MCF 10A (cell line): Measurements from ENCODE around the gene TMEM132D. TPM values are rescaled to one million over a fixed set of nuclear protein-coding genes. Genes with fewer than 3 reads are reported as not detected.

Experiments used
- BruUV-seq: library from RNA; stranded (reverse); fragments of 400-500 nt; replicated peaks from 2 replicates; lab custom pipeline; 2021; lab: Mats Ljungman, UMichigan
- CTCF ChIA-PET: fragments of 300-600 bp; sonication (Branson Sonifier 250); formaldehyde crosslinking; extraction: SDS; loops from one replicate; lab custom pipeline; 2021; ENCODE audit warnings: antibody characterized with exemption, inconsistent platforms; lab: Yijun Ruan, JAX
- POLR2A ChIA-PET: fragments of 300-600, 350-650 bp; sonication (Branson Sonifier 250); formaldehyde crosslinking; extraction: SDS; loops from one replicate; lab custom pipeline; 2020; ENCODE audit warnings: antibody characterized with exemption, inconsistent platforms; lab: Yijun Ruan, JAX
- DNase-seq: peaks from one replicate; pipeline ENCODE4 v3.0.0-alpha.2; 2018; ENCODE audit not compliant: unreplicated experiment
- H3K27ac Mint-ChIP-seq: one replicate; pipeline ENCODE4 v1.8.0; 2022; ENCODE audit warnings: mild to moderate bottlenecking, low read depth, mixed read lengths; ENCODE audit not compliant: unreplicated experiment
- H3K27me3 Mint-ChIP-seq: one replicate; pipeline ENCODE4 v1.8.0; 2022; ENCODE audit warnings: mixed read lengths; ENCODE audit not compliant: insufficient read depth, unreplicated experiment
- H3K36me3 Mint-ChIP-seq: one replicate; pipeline ENCODE4 v1.8.0; 2022; ENCODE audit warnings: mild to moderate bottlenecking, moderate library complexity, mixed read lengths; ENCODE audit not compliant: insufficient read depth, unreplicated experiment
- H3K4me1 Mint-ChIP-seq: one replicate; pipeline ENCODE4 v1.8.0; 2022; ENCODE audit warnings: mixed read lengths; ENCODE audit not compliant: insufficient read depth, unreplicated experiment
- H3K4me3 Mint-ChIP-seq: one replicate; pipeline ENCODE4 v1.8.0; 2022; ENCODE audit warnings: mild to moderate bottlenecking, moderate library complexity, mixed read lengths; ENCODE audit not compliant: unreplicated experiment
- H3K9me3 Mint-ChIP-seq: one replicate; pipeline ENCODE4 v1.8.0; 2022; ENCODE audit warnings: mixed read lengths; ENCODE audit not compliant: unreplicated experiment
- intact Hi-C: fragments of 100-400 bp; cut with micrococcal nuclease; formaldehyde crosslinking; loops from 2 replicates; pipeline ENCODE4 v1.14.1; 2022
- total RNA-seq: library from RNA; stranded (reverse); gene quantifications from 2 replicates; pipeline ENCODE4 v1.2.3, GENCODE V29; 2022
- TF ChIP-seq, protein P1 (sequence below): fragments of 200-600 bp; IDR thresholded peaks from one replicate; pipeline ENCODE4 v1.8.0; 2022; ENCODE audit warnings: antibody characterized with exemption, mild to moderate bottlenecking; ENCODE audit not compliant: unreplicated experiment

Gene TMEM132D
- total RNA-seq, 1 experiment from 2014 or later, result not detected

DNA sequence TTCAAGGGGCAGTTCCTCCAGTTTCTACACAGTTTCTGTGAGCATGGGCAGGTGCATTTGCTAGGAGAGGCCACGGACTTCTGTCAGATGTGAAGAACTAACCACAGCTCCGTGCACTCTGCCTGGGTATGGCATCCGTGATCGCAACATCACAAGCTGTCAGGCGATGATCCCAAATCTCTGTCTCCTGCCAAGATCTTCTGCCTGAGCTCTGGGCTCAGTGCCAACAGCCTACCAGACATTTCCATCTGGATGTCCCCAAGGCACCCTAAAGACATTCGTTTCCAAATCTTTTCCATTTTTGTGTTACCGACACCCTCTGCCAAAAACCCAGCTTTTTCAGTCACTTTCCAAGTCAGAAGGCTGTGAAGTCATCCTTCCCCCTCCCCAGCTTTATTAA lies 758.4 kb downstream of the TMEM132D start:
- TF ChIP-seq, protein P1, sequence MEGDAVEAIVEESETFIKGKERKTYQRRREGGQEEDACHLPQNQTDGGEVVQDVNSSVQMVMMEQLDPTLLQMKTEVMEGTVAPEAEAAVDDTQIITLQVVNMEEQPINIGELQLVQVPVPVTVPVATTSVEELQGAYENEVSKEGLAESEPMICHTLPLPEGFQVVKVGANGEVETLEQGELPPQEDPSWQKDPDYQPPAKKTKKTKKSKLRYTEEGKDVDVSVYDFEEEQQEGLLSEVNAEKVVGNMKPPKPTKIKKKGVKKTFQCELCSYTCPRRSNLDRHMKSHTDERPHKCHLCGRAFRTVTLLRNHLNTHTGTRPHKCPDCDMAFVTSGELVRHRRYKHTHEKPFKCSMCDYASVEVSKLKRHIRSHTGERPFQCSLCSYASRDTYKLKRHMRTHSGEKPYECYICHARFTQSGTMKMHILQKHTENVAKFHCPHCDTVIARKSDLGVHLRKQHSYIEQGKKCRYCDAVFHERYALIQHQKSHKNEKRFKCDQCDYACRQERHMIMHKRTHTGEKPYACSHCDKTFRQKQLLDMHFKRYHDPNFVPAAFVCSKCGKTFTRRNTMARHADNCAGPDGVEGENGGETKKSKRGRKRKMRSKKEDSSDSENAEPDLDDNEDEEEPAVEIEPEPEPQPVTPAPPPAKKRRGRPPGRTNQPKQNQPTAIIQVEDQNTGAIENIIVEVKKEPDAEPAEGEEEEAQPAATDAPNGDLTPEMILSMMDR, result no peak
- no peak for DNase-seq
- Mint-ChIP-seq H3K4me1 (no peaks in the 10 kb centered on the region), H3K36me3 (no peaks in the 10 kb centered on the region), H3K9me3 (peaks cover 52% of the 10 kb centered on the region), H3K4me3 (no peak overlapping the region), H3K27me3 (no peaks in the 10 kb centered on the region), H3K27ac (no peak overlapping the region)
- ChIA-PET POLR2A (no interaction called here), CTCF (interaction anchor here (0.6 kb wide), 1 partner anchor 766 kb away, joined by 4 read pairs; no protein-coding TSS in a partner anchor)
- intact Hi-C loops, result no loop called here
- no TSS peak for BruUV-seq

DNA sequence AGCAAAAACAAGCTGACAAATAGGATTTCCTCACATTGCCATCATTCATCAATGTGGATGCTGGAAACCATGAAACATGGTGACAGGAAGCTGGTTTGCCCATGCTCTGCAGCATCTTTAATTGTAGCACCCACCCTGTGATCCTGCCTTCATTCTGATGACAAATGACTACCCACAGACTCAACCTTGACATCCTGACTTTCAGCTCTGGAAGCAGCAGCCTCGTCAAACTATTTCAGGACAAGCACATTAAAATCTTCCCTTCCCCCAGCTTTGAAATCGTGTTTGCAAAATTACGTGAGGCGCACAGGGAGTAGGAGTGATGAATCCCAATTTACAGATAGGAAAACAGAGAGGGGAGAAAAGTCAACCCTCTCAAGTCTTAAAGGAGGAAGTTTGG lies 765.0 kb downstream of the TMEM132D start:
- Mint-ChIP-seq H3K27ac (no peak overlapping the region), H3K9me3 (peaks cover 12% of the 10 kb centered on the region), H3K4me3 (no peak overlapping the region), H3K36me3 (no peaks in the 10 kb centered on the region), H3K27me3 (no peaks in the 10 kb centered on the region), H3K4me1 (no peaks in the 10 kb centered on the region)
- TF ChIP-seq, protein P1, result no peak
- ChIA-PET POLR2A (no interaction called here), CTCF (no interaction called here)
- no peak for DNase-seq
- intact Hi-C loops, result no loop called here
- BruUV-seq, result no TSS peak

DNA sequence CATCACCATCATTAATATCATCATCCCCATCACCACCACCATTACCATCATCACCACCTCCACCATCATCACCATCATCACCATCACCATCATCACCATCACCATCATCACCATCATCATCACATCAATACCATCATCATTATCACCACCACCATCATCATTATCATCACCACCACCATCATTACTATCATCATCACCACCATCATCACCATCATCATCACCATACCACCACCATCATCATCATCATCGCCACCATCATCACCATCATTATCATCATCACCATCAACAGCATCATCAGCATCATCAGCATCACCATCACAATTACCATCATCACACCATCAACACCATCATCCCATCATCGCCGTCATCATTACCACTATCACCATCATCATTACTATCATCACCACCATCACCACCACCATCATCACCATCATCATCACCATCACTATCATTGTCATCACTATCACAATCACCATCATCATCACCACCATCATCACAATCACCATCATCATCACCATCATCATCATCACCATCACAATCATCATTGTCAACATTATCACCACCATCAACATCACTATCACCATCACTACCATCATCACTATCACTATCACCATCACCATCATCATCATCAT lies 767.0 kb downstream of the TMEM132D start:
- POLR2A ChIA-PET, result no interaction called here
- no TSS peak for BruUV-seq
- Mint-ChIP-seq H3K36me3 (no peaks in the 10 kb centered on the region), H3K27me3 (no peaks in the 10 kb centered on the region), H3K27ac (no peak overlapping the region), H3K9me3 (peaks cover 9% of the 10 kb centered on the region), H3K4me1 (no peaks in the 10 kb centered on the region), H3K4me3 (no peak overlapping the region)
- intact Hi-C loops, result no loop called here
- CTCF ChIA-PET, result interaction anchor here (0.7 kb wide), 1 partner anchor 794 kb away, joined by 3 read pairs; no protein-coding TSS in a partner anchor
- TF ChIP-seq, protein P1, result no peak
- no peak for DNase-seq

DNA sequence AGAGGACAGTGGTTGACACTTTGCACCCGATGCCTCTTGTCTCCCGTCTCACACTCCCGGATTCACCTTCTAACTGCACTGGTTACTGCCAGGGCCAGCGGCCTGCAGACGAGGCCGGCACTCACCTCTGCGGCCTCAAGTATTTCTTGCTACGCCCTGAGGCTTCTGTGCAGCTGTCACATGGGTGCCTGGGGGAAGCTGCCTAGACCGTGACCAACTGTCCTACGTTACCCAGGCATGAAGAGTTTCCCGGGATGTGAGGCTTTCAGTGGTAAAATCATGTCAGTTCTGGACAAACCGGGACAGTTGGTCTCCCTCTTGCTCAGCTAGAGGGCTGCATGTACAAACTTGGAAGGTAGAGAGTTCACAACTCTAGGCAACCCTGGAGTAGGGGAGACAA lies 776.1 kb downstream of the TMEM132D start:
- Mint-ChIP-seq H3K9me3 (peaks cover 29% of the 10 kb centered on the region), H3K36me3 (no peaks in the 10 kb centered on the region), H3K27me3 (no peaks in the 10 kb centered on the region), H3K4me1 (no peaks in the 10 kb centered on the region), H3K4me3 (no peak overlapping the region), H3K27ac (no peak overlapping the region)
- ChIA-PET CTCF (no interaction called here), POLR2A (no interaction called here)
- BruUV-seq, result no TSS peak
- TF ChIP-seq, protein P1, result no peak
- intact Hi-C loops, result no loop called here
- no peak for DNase-seq
